DOHH2 (cell line): Measurements from ENCODE around the gene C1QTNF6.

ENCODE experiments used
- EZH2phosphoT487 ChIP-seq: fragments of 200-600 bp; sonication (generic); IDR thresholded peaks from 2 replicates; pipeline ENCODE4 v1.6.1; 2017; ENCODE audit warnings: borderline replicate concordance, mild to moderate bottlenecking, antibody characterized with exemption, low read length, moderate library complexity, mixed read lengths
- TF ChIP-seq, protein P1 (sequence below): fragments of 200-600 bp; sonication (generic); IDR thresholded peaks from one replicate; pipeline ENCODE4 v1.5.1; 2014; ENCODE audit warnings: antibody characterized with exemption, mild to moderate bottlenecking, low read depth, low read length; ENCODE audit not compliant: poor library complexity, severe bottlenecking

DNA sequence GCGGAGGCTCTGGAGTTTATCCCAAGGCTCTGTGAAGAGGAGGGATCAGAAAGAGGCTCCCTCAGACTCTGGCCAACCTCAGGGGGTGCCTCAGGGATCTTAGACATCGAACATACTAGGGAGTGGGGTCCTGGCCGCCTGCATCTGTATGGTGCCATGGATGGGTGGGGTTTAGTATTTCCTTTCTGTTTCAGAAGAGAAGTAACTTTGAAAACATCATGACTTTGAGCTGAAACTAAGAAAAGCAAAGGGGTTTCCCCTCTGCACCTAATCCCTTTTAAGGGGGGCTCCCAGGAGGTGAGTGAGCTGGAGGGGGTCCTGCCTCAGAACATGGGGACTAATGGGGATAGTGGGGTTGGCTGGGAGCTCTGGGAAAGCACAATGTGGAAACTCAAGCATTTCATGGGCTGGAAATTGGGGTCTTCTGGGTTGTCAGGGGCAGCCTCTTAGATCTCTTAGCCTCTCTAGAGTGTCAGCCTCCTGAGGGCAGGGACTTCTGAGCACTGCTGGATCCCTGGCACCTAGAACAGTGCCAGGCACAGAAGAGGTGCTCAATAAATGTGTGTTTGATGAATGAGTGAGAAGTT is 36.0 kb upstream of the C1QTNF6 start:
- TF ChIP-seq, protein P1, sequence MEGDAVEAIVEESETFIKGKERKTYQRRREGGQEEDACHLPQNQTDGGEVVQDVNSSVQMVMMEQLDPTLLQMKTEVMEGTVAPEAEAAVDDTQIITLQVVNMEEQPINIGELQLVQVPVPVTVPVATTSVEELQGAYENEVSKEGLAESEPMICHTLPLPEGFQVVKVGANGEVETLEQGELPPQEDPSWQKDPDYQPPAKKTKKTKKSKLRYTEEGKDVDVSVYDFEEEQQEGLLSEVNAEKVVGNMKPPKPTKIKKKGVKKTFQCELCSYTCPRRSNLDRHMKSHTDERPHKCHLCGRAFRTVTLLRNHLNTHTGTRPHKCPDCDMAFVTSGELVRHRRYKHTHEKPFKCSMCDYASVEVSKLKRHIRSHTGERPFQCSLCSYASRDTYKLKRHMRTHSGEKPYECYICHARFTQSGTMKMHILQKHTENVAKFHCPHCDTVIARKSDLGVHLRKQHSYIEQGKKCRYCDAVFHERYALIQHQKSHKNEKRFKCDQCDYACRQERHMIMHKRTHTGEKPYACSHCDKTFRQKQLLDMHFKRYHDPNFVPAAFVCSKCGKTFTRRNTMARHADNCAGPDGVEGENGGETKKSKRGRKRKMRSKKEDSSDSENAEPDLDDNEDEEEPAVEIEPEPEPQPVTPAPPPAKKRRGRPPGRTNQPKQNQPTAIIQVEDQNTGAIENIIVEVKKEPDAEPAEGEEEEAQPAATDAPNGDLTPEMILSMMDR, result no peak
- TF ChIP-seq EZH2phosphoT487, result no peak
